Small intestine (tissue), 7 donors: ENCODE measurements around the gene LMO2. TPM values are rescaled to one million over a fixed set of nuclear protein-coding genes. Genes with fewer than 3 reads are reported as not detected.
"Not testable (repeated sequence)": the region's sequence is repeated elsewhere in the genome, so short reads cannot be mapped to it uniquely, and the experiment has no call there.

Experiments used
- DNase-seq, 2 donors: peaks; one replicate each; pipeline versions ENCODE4 v3.0.0 to v3.0.0-alpha.2; 2013
- FAIRE-seq: peaks from 2 replicates; lab custom pipeline; 2012; peaks lifted over from hg19 to GRCh38; lab: Jason Lieb, UNC
- H3K27ac ChIP-seq, 3 donors: one replicate each; pipeline ENCODE4 v1.5.1; 2013; ENCODE audit warnings: low read length in 2 of 3, mild to moderate bottlenecking in 2 of 3, control low read depth in 1 of 3, inconsistent platforms in 1 of 3, low read depth in 1 of 3, moderate library complexity in 1 of 3
- H3K27me3 ChIP-seq, 3 donors: one replicate each; pipeline ENCODE4 v1.6.1; 2013; ENCODE audit warnings: low read length in 3 of 3, inconsistent platforms in 1 of 3; ENCODE audit not compliant: control insufficient read depth in 3 of 3, insufficient read depth in 3 of 3
- H3K36me3 ChIP-seq, 3 donors: one replicate each; pipeline ENCODE4 v1.6.1; 2013; ENCODE audit warnings: low read length in 3 of 3, inconsistent platforms in 1 of 3, low read depth in 1 of 3, mild to moderate bottlenecking in 1 of 3, moderate library complexity in 1 of 3; ENCODE audit not compliant: control insufficient read depth in 3 of 3, insufficient read depth in 2 of 3
- H3K4me1 ChIP-seq, 3 donors: one replicate each; pipeline ENCODE4 v1.6.1; 2013; ENCODE audit warnings: low read length in 2 of 3, inconsistent platforms in 1 of 3, low read depth in 1 of 3, mild to moderate bottlenecking in 1 of 3, moderate library complexity in 1 of 3; ENCODE audit not compliant: control insufficient read depth in 3 of 3, insufficient read depth in 2 of 3
- H3K4me3 ChIP-seq, 3 donors: one replicate each; pipeline ENCODE4 v1.5.1; 2013; ENCODE audit warnings: low read length in 3 of 3, control low read depth in 1 of 3, inconsistent platforms in 1 of 3, low read depth in 1 of 3, mild to moderate bottlenecking in 1 of 3, moderate library complexity in 1 of 3
- H3K9me3 ChIP-seq, 2 donors: one replicate each; pipeline ENCODE4 v1.6.1; 2013; ENCODE audit warnings: low read depth in 1 of 2, low read length in 1 of 2; ENCODE audit not compliant: control insufficient read depth in 2 of 2, insufficient read depth in 1 of 2
- WGBS, 3 donors: extraction: QIAGEN DNeasy Blood & Tissue Kit; methylation state at CpG; one replicate each; pipeline ENCODE4 v1.1.7; 2013; 5-methylcytosine and 5-hydroxymethylcytosine counted together
- polyA plus RNA-seq, 4 donors: library from polyadenylated mRNA; stranded (reverse) in 3 of 4; unstranded in 1 of 4; fragments of 200-250 nt in 3 of 4; fragments of 120-200 nt in 1 of 4; gene quantifications; one replicate each; pipeline versions ENCODE4 v1.2.1 to v1.2.3, GENCODE V29; 2013
- donor health status: healthy with polysubstance abuse.
- donor health status: control.
- donor health status: control.
- donor health status: Bipolar disorder and iron deficiency.
- donor health status: healthy.

The LMO2 gene
- polyA plus RNA-seq, 4 donors = 2.5 to 27.5 (median 8.8) TPM

GRCh38 chr11:33825854-33826560 is 65.9 kb downstream of the LMO2 start:
- Histone ChIP-seq H3K4me3 (no peak overlapping the region), H3K27ac (no peak overlapping the region), H3K36me3 (no peaks in the 10 kb centered on the region), H3K4me1 (peaks cover 0 to 5% (median 0%) of the 10 kb centered on the region in 3 donors), H3K9me3 (no peaks in the 10 kb centered on the region), H3K27me3 (peaks cover 0 to 54% (median 9%) of the 10 kb centered on the region in 3 donors)
- DNase-seq = no peak
- 80 to 93% (median 85%) methylated on average over 3 of the region's 3 CpGs for WGBS, 3 donors
- FAIRE-seq = no peak

DNA sequence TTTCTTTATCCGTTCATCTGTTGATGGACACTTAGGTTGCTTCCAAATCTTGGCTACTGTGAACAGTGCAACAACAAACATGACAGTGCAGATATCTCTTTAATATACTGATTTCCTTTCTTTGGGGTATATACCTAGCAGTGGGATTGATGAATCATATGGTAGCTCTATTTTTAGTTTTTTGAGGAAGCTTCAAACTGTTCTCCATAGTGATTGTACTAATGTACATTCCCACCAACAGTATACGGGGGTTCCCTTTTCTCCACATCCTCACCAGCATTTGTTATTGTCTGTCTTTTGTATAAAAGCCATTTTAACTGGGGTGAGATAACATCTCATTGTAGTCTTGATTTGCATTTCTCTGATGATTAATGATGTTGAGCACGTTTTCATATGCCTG is 68.9 kb downstream of the LMO2 start:
- not testable (repeated sequence) for H3K27ac ChIP-seq, H3K4me3 ChIP-seq, H3K4me1 ChIP-seq, H3K36me3 ChIP-seq, H3K9me3 ChIP-seq, FAIRE-seq, DNase-seq
- peaks cover 0 to 48% (median 4%) of the 10 kb centered on the region in 3 donors for H3K27me3 ChIP-seq
- 29 to 53% (median 51%) methylated on average over 3 of the region's 3 CpGs for WGBS, 3 donors

DNA sequence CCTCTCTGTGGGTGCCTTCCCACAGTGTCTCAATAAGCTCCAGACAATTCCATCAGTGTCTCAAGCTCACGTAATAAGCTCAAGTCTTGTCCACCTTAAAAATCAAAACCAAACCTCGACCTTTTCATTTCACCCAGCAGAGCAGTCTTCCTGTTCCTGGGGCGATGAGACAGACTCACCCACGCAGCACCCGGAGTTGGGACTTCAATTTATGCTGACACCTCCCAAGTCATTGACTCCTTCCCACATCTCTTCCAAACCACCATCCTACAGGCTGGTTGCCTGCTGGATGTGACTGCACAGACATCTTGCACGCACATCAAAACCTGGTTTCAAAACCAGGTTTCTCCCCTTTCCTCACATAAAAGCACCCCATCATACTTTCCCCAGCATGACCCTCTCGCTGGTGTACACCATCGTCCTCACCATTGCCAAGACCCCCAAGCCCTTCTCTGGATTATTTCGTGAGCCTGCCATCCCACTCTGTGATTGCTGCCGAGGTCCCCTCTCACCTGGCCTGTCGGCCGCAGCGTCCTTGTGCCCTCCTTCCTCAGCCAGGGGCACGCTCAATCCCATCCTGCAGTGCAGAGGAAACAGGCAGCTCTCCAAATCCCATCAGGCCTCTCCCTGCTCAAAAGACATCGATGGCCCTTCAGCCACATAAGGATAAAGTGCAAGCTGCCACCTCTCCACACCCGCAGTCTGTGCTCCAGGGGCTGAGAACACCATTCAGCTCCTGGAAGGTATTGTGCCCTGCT is 72.4 kb downstream of the LMO2 start:
- Histone ChIP-seq H3K36me3 (no peaks in the 10 kb centered on the region), H3K9me3 (no peaks in the 10 kb centered on the region), H3K4me1 (no peaks in the 10 kb centered on the region), H3K27me3 (peaks cover 0 to 42% (median 4%) of the 10 kb centered on the region in 3 donors), H3K4me3 (no peak overlapping the region), H3K27ac (no peak overlapping the region)
- FAIRE-seq (no peak), DNase-seq (no peak)
- WGBS, 3 donors = 51 to 66% (median 57%) methylated on average over 16 of the region's 16 CpGs

Other genes starting within 250 kb of the LMO2 start
- gene C11orf91, start 191.2 kb downstream of the LMO2 start, polyA plus RNA-seq = not detected
- gene CD59, start 155.7 kb downstream of the LMO2 start, polyA plus RNA-seq = 100 to 1,000 TPM in 2 of 4 donors, 10 to 100 TPM in 2; 19.2 to 203 (median 97.8) TPM
- 10 to 100 TPM; 19.5 to 35.5 (median 22.3) TPM for gene FBXO3, start 117.6 kb downstream of the LMO2 start, polyA plus RNA-seq
- gene CAPRIN1, start 159.7 kb upstream of the LMO2 start, polyA plus RNA-seq = 100 to 1,000 TPM in 2 of 4 donors, 10 to 100 TPM in 2; 54.0 to 158 (median 84.5) TPM
- gene NAT10, start 213.6 kb upstream of the LMO2 start, polyA plus RNA-seq = 10 to 100 TPM in 3 of 4 donors, 1 to 10 TPM in 1; 8.9 to 36.3 (median 20.6) TPM